RKO (cell line): ENCODE results near the gene HLA-DPA1.
A peak's percentile ranks its signal among the peaks of the same experiment; 100 is the strongest.

Experiments used
- DNase-seq: peaks from one replicate; pipeline ENCODE4 v3.0.0-alpha.2; 2016; ENCODE audit warnings: low spot score

Gene HLA-DPA1

DNA sequence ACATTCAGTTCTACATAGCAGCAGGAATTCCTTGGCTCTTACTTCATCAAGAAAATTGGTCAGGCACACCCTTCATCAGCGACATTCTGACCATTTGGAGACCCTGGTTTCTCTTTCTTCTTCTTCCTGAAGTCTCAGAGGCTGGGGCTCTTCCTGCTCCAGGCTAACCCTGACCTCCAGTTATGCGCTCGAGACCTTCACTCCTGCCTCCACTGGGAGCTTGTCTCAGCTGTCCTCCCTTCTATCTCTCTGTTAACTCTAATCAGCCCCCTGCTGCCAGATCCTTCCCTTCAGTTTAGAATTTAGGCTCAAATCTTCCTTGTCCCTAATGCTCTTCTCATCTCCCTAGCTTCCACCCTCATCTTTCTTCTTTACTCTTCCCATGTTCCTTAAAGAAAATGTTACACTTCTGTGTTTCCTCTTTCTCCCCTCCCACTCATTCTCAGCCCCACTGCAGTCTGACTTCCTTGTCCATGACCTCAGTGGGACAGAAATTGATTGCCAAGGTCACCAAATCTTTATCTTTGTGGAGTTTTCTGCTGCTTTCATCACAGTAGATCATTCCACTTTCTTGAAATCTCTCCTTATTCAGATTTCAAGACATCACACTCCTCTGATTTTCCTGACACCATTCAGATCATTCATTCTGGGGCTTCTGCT lies 55.6 kb downstream of the HLA-DPA1 start:
- no peak for DNase-seq

DNA sequence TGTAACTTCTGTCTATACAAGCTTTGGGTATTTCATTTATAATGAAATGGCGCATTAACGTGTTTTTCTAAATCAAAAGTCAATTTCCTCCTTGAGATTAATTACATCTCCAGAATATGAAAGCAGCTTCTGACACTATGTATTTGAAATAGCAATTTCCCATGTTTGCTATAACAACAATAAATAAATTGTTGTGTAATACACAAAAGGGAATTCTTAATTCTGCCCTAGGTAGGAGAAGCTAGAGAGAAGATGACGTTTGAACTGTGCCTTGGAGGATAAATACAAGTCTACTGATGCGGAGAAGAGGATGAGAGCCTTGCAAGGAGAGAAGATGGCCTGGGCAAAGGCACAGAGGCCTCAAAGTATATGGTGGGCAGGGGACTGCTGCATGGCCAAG lies 56.4 kb downstream of the HLA-DPA1 start:
- DNase-seq = no peak

DNA sequence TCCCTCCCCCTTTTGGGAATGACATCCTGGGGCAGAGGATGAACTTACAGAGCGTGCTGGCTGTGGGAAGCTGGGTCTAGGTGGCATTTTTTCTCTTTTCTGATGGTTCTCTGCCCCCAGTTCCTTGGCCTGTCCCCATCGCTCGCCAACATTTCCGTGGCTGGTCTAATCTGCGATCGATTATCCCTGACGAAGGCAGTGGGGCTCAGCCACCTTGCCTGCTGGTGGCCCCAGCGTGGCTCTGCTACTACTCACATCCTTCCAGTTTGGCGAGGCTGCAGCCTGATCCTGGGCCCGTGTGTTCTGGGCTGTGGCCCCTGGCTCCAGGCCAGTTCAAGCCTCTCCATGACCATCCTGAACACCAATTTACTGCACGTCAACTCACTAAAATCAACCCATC lies 57.7 kb downstream of the HLA-DPA1 start:
- no peak for DNase-seq

DNA sequence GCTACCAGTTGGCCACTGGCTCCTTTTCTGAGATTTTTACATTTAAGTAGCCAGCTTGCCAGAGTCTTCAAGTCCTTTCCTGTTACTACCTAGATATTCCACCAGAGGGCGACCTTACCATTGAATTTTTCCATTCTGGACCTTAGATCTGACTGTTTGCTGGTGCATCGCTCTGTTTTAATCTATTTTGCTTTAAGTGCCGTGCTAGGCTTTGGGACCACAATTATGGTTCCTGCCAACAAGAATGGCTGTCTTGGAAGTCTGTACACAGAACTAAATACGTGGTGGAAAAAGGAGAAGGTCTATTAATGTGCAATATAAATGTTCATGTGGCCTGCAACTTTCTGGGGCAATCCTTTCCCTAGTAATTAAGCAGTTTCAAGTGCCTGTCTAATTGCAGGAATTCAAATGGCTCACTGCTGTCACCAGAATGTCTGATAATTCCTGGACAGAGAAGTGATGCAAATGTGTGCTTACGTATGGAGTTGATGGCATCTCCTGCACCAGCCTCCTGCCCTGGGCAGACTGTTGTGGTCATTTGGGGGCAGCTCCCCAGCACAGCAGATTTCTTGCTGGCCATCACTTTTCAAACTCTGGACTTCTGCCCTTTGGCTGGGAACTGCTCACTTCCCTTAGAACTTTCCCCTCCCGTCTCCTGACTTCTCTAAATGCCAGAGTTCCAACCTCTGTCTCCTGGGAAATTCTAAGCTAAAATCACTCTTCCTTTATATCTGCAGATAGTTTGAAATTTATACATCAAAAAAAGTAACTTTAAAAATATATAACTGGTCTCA lies 58.4 kb downstream of the HLA-DPA1 start:
- DNase-seq = peak; percentile 80
